Middle frontal gyrus (tissue), 1 donor: ENCODE measurements around the gene LIN7C.

ENCODE experiments used
- DNase-seq: peaks from one replicate; pipeline ENCODE4 v3.0.0-alpha.2; 2015; ENCODE audit warnings: low spot score; ENCODE audit errors: extremely low spot score

Gene LIN7C

GRCh38 chr11:27470826-27471588 lies 35.6 kb downstream of the LIN7C start:
- DNase-seq = no peak

- no peak for DNase-seq
These were observed 36.4 kb downstream of the LIN7C start for GRCh38 chr11:27470166-27470565.

- DNase-seq = no peak
These were observed 37.4 kb downstream of the LIN7C start for GRCh38 chr11:27468995-27469695.

- no peak for DNase-seq
These were observed 38.2 kb downstream of the LIN7C start for GRCh38 chr11:27468209-27468994.

GRCh38 chr11:27467181-27467913 lies 39.2 kb downstream of the LIN7C start:
- no peak for DNase-seq

- DNase-seq = no peak
These were observed 40.2 kb downstream of the LIN7C start for GRCh38 chr11:27466363-27466762.

- DNase-seq = no peak
These were observed 40.9 kb downstream of the LIN7C start for GRCh38 chr11:27465629-27466028.

GRCh38 chr11:27464909-27465308 lies 41.7 kb downstream of the LIN7C start:
- no peak for DNase-seq

GRCh38 chr11:27464289-27464696 lies 42.3 kb downstream of the LIN7C start:
- no peak for DNase-seq

GRCh38 chr11:27462543-27462942 lies 44.0 kb downstream of the LIN7C start:
- DNase-seq = no peak

GRCh38 chr11:27460158-27460978 lies 46.2 kb downstream of the LIN7C start:
- no peak for DNase-seq

- no peak for DNase-seq
These were observed 47.4 kb downstream of the LIN7C start for GRCh38 chr11:27459191-27459590.

GRCh38 chr11:27458182-27458581 lies 48.4 kb downstream of the LIN7C start:
- no peak for DNase-seq

- DNase-seq = no peak
These were observed 49.7 kb downstream of the LIN7C start for GRCh38 chr11:27456795-27457329.

GRCh38 chr11:27456140-27456794 lies 50.3 kb downstream of the LIN7C start:
- DNase-seq = no peak

GRCh38 chr11:27455667-27456066 lies 50.9 kb downstream of the LIN7C start:
- no peak for DNase-seq

GRCh38 chr11:27453701-27454100 lies 52.9 kb downstream of the LIN7C start:
- DNase-seq = no peak

GRCh38 chr11:27452147-27452546 lies 54.4 kb downstream of the LIN7C start:
- no peak for DNase-seq

- DNase-seq = no peak
These were observed 55.2 kb downstream of the LIN7C start for GRCh38 chr11:27451244-27451965.
